OCI-LY7 (cell line): ENCODE measurements around the gene RABL3. TPM values are rescaled to one million over a fixed set of nuclear protein-coding genes. Genes with fewer than 3 reads are reported as not detected.
A peak's percentile ranks its signal among the peaks of the same experiment; 100 is the strongest.
"Not testable (repeated sequence)": the region's sequence is repeated elsewhere in the genome, so short reads cannot be mapped to it uniquely, and the experiment has no call there.

Experiments
- BruUV-seq: library from RNA; stranded (reverse); fragments of 400-500 nt; replicated peaks from 2 replicates; lab custom pipeline; 2021; lab: Mats Ljungman, UMichigan
- CTCF ChIA-PET: fragments of 300-600 bp; sonication (Branson Sonifier 250); formaldehyde crosslinking; loops from one replicate; lab custom pipeline; 2022; ENCODE audit warnings: antibody characterized with exemption; ENCODE audit not compliant: unreplicated experiment; lab: Charles Lee
- POLR2A ChIA-PET: fragments of 300-600 bp; sonication (Branson Sonifier 250); formaldehyde crosslinking; loops from one replicate; lab custom pipeline; 2022; ENCODE audit warnings: antibody characterized with exemption; lab: Charles Lee
- DNase-seq: peaks from one replicate; pipeline ENCODE4 v3.0.0-alpha.2; 2015; ENCODE audit warnings: low spot score
- H2AFZ ChIP-seq: fragments of 200-600 bp; sonication (generic), shearing (Covaris generic); 2 replicates; pipeline ENCODE4 v1.6.1; 2014; ENCODE audit warnings: mild to moderate bottlenecking, antibody characterized with exemption, low read length, moderate library complexity
- H3K27ac ChIP-seq: fragments of 200-600 bp; sonication (generic); 2 replicates; pipeline ENCODE4 v1.5.1; 2014; ENCODE audit warnings: mixed run types, low read depth, mild to moderate bottlenecking, moderate library complexity, low read length, inconsistent platforms; ENCODE audit not compliant: poor library complexity, severe bottlenecking
- H3K36me3 ChIP-seq: fragments of 200-600 bp; sonication (generic); 2 replicates; pipeline ENCODE4 v1.6.1; 2014; ENCODE audit warnings: mild to moderate bottlenecking, antibody characterized with exemption, low read length, moderate library complexity, mixed read lengths; ENCODE audit not compliant: insufficient read depth
- H3K4me1 ChIP-seq: fragments of 200-600 bp; sonication (generic); 2 replicates; pipeline ENCODE4 v1.5.1; 2014; ENCODE audit warnings: mild to moderate bottlenecking, low read length; ENCODE audit not compliant: insufficient read depth, poor library complexity, severe bottlenecking
- H3K4me2 ChIP-seq: fragments of 200-600 bp; sonication (generic); 2 replicates; pipeline ENCODE4 v1.6.1; 2014; ENCODE audit warnings: mild to moderate bottlenecking, low read length
- H3K4me3 ChIP-seq: fragments of 200-600 bp; sonication (generic); 2 replicates; pipeline ENCODE4 v1.5.1; 2014; ENCODE audit warnings: mild to moderate bottlenecking, low read depth, low read length; ENCODE audit not compliant: poor library complexity, severe bottlenecking
- H3K79me2 ChIP-seq: fragments of 200-600 bp; sonication (generic); 2 replicates; pipeline ENCODE4 v1.6.1; 2016; ENCODE audit warnings: low read depth, mild to moderate bottlenecking, low read length, moderate library complexity, mixed read lengths; ENCODE audit not compliant: insufficient read depth
- H3K9me2 ChIP-seq: fragments of 200-600 bp; sonication (generic); 2 replicates; pipeline ENCODE4 v1.6.1; 2016; ENCODE audit warnings: mild to moderate bottlenecking, low read length, mixed read lengths; ENCODE audit not compliant: insufficient read depth
- H3K9me3 ChIP-seq: fragments of 200-600 bp; sonication (generic); 2 replicates; pipeline ENCODE4 v1.6.1; 2014; ENCODE audit warnings: mild to moderate bottlenecking, mixed run types, low read length, mixed read lengths
- H4K20me1 ChIP-seq: fragments of 200-600 bp; sonication (generic); 2 replicates; pipeline ENCODE4 v1.6.1; 2014; ENCODE audit warnings: mild to moderate bottlenecking, antibody characterized with exemption, low read length, moderate library complexity, mixed read lengths; ENCODE audit not compliant: insufficient read depth
- EZH2phosphoT487 ChIP-seq: fragments of 200-600 bp; sonication (generic); IDR thresholded peaks from 2 replicates; pipeline ENCODE4 v1.6.1; 2018; ENCODE audit warnings: low read depth, borderline replicate concordance, mild to moderate bottlenecking, mixed run types, antibody characterized with exemption, low read length, moderate library complexity, mixed read lengths
- intact Hi-C: fragments of 100-400 bp; cut with micrococcal nuclease; formaldehyde crosslinking; loops from one replicate; pipeline ENCODE4 v1.10.0; 2022; ENCODE audit not compliant: unreplicated experiment
- total RNA-seq, 2 experiments: library from RNA; depleted of rRNA in 1 of 2; stranded (reverse); fragments of >200 nt in 1 of 2; shearing (Covaris generic) in 1 of 2; gene quantifications; 2 replicates each; pipeline ENCODE4 v1.2.3, GENCODE V29; 2014 to 2022
- TF ChIP-seq, protein P1 (sequence below): fragments of 200-600 bp; sonication (generic); conservative IDR thresholded peaks from 2 replicates; pipeline ENCODE4 v1.5.1; 2014; ENCODE audit warnings: mild to moderate bottlenecking, antibody characterized with exemption, low read length, moderate library complexity, mixed read lengths

Gene RABL3
- total RNA-seq, 2 experiments from 2014 or later = 7.7 to 27.9 TPM

DNA sequence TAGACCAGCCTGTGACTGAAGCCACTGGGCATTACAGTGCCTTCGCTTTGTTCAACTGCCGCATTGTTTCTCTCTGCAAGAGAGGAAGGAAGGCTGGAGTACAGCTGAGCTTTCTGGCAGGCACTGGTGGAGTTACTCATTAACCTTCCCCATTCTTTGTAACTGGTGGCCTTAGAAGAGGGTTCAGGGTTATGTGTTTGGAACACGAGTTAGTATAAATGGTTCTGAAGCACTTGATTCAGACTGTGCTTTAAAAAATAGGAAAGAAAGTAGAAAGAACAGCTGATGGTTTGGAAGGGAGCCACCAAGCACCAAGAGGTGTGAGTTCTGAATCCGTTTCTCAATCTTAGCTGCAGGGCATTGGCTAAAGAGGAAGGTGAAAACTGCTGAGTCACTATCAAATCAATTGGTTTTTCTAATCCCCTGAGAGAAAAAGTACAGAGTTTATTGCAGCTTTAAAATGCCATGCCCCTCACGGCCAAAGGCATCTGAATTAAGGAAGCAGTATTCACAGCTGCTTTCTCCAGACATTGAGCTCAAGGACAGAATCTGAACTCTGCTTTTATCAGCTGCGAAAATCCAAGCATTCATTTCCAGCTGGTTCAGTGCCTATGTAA, 63.9 kb downstream of the RABL3 start:
- Histone ChIP-seq H3K79me2 (no peaks in the 10 kb centered on the region), H2AFZ (peak overlapping the region; percentile 56), H3K9me2 (no peaks in the 10 kb centered on the region), H3K4me1 (peaks cover 13% of the 10 kb centered on the region), H3K27ac (no peak overlapping the region), H3K36me3 (no peaks in the 10 kb centered on the region), H3K9me3 (no peaks in the 10 kb centered on the region), H3K4me3 (no peak overlapping the region), H4K20me1 (no peaks in the 10 kb centered on the region), H3K4me2 (peak overlapping the region; percentile 30)
- peak; percentile 5 for DNase-seq
- ChIA-PET CTCF (no interaction called here), POLR2A (interaction anchor here (0.6 kb wide), 1 partner anchor 1563 kb away, joined by 3 read pairs; no protein-coding TSS in a partner anchor)
- intact Hi-C loops = no loop called here
- BruUV-seq = no TSS peak
- TF ChIP-seq, protein P1, sequence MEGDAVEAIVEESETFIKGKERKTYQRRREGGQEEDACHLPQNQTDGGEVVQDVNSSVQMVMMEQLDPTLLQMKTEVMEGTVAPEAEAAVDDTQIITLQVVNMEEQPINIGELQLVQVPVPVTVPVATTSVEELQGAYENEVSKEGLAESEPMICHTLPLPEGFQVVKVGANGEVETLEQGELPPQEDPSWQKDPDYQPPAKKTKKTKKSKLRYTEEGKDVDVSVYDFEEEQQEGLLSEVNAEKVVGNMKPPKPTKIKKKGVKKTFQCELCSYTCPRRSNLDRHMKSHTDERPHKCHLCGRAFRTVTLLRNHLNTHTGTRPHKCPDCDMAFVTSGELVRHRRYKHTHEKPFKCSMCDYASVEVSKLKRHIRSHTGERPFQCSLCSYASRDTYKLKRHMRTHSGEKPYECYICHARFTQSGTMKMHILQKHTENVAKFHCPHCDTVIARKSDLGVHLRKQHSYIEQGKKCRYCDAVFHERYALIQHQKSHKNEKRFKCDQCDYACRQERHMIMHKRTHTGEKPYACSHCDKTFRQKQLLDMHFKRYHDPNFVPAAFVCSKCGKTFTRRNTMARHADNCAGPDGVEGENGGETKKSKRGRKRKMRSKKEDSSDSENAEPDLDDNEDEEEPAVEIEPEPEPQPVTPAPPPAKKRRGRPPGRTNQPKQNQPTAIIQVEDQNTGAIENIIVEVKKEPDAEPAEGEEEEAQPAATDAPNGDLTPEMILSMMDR = no peak
- no peak for TF ChIP-seq EZH2phosphoT487

DNA sequence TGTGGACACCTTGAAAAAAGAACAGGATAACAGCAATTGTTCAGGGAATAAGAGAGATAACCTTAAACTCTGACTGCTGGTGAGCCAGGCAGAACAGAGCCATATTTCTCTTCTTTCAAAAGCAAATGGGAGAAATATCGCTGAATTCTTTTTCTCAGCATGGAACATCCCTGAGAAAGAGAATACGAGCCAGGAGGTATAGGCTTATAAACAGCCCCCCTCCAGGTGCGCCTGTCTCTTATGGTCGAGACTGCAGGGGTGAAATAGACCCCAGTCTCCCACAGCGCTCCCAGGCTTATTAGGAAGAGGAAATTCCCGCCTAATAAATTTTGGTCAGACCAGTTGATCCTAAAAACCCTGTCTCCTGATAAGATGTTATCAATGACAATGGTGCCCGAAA, 65.1 kb downstream of the RABL3 start:
- CTCF ChIA-PET, intact Hi-C loops, POLR2A ChIA-PET, H3K27ac ChIP-seq, DNase-seq, H3K79me2 ChIP-seq, H2AFZ ChIP-seq, H4K20me1 ChIP-seq, H3K9me3 ChIP-seq, H3K9me2 ChIP-seq, H3K4me3 ChIP-seq, H3K4me2 ChIP-seq, BruUV-seq, H3K36me3 ChIP-seq: not testable (repeated sequence)
- H3K4me1 ChIP-seq = peaks cover 13% of the 10 kb centered on the region

DNA sequence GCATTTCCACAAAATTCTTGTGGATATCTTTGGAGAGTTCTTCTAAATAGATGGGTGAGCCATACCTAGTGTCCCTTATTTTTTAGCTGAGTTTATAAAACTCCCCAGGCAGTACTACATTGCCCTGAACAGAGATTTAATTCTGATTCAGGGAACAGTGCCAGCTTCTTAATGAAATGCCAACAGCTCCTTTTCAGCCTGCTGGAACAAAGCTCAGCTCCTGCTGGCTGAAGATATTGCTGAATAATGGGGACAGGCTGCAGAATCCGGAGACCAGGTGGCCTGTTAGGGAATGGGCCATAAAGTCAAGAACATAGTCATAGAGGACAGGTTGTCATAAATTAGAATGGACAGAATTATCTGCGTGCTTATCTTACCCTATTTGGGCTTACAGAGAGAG, 69.2 kb downstream of the RABL3 start:
- CTCF ChIA-PET = no interaction called here
- H3K27ac ChIP-seq = no peak overlapping the region
- no peaks in the 10 kb centered on the region for H4K20me1 ChIP-seq
- DNase-seq = no peak
- intact Hi-C loops = no loop called here
- no TSS peak for BruUV-seq
- no peak overlapping the region for H3K4me2 ChIP-seq
- H3K9me3 ChIP-seq = no peaks in the 10 kb centered on the region
- H3K4me3 ChIP-seq = no peak overlapping the region
- H3K4me1 ChIP-seq = no peaks in the 10 kb centered on the region
- no peaks in the 10 kb centered on the region for H3K9me2 ChIP-seq
- H3K79me2 ChIP-seq = no peaks in the 10 kb centered on the region
- H2AFZ ChIP-seq = no peak overlapping the region
- no peak for TF ChIP-seq EZH2phosphoT487
- TF ChIP-seq, protein P1 = no peak
- POLR2A ChIA-PET = interaction anchor here (1.2 kb wide), 1 partner anchor 77 kb away, joined by 4 read pairs; the partner anchor contains the start of gene NDUFB4
- no peaks in the 10 kb centered on the region for H3K36me3 ChIP-seq
